DND-41 (cell line): ENCODE measurements around the gene DNM2.

ENCODE experiments used
- ATAC-seq: fragments of 200-7000 bp; cut with Tn5 transposase; 3 replicates; pipeline ENCODE4 v1.9.1; 2021; ENCODE audit warnings: low read depth; ENCODE audit not compliant: insufficient read depth
- DNase-seq: peaks from one replicate; pipeline ENCODE4 v3.0.0-alpha.2; 2020
- H2AFZ ChIP-seq: 2 replicates; pipeline ENCODE4 v1.6.0; 2012; ENCODE audit warnings: low read depth, low read length
- H3K27ac ChIP-seq: 2 replicates; pipeline ENCODE4 v1.5.1; 2012; ENCODE audit warnings: low read length, inconsistent platforms
- H3K27me3 ChIP-seq: fragments of 200-600 bp; sonication (generic); 2 replicates; pipeline ENCODE4 v1.6.0; 2012; ENCODE audit warnings: low read length, mild to moderate bottlenecking, inconsistent platforms; ENCODE audit not compliant: insufficient read depth, poor library complexity
- H3K36me3 ChIP-seq: 2 replicates; pipeline ENCODE4 v1.5.1; 2012; ENCODE audit warnings: low read length, inconsistent platforms; ENCODE audit not compliant: insufficient read depth
- H3K4me1 ChIP-seq: 2 replicates; pipeline ENCODE4 v1.5.1; 2012; ENCODE audit warnings: mild to moderate bottlenecking, low read length; ENCODE audit not compliant: insufficient read depth
- H3K4me2 ChIP-seq: 2 replicates; pipeline ENCODE4 v1.6.0; 2012; ENCODE audit warnings: mild to moderate bottlenecking, moderate library complexity, low read length, inconsistent platforms; ENCODE audit not compliant: insufficient read depth
- H3K4me3 ChIP-seq, 2 experiments: fragments of 200-600 bp in 1 of 2; shearing (Covaris generic) in 1 of 2; 2 replicates each; pipeline ENCODE4 v1.5.1; 2012 to 2016; ENCODE audit warnings: inconsistent platforms in 2 of 2, low read length in 2 of 2, mild to moderate bottlenecking in 2 of 2, low read depth in 1 of 2, moderate library complexity in 1 of 2
- H3K79me2 ChIP-seq: 2 replicates; pipeline ENCODE4 v1.6.0; 2012; ENCODE audit warnings: low read length, inconsistent platforms; ENCODE audit not compliant: insufficient read depth
- H3K9ac ChIP-seq: 2 replicates; pipeline ENCODE4 v1.6.0; 2012; ENCODE audit warnings: low read depth, mild to moderate bottlenecking, inconsistent platforms, low read length, moderate library complexity
- H3K9me3 ChIP-seq: 2 replicates; pipeline ENCODE4 v1.5.1; 2012; ENCODE audit warnings: low read length, moderate library complexity, mild to moderate bottlenecking, inconsistent platforms; ENCODE audit not compliant: insufficient read depth, severe bottlenecking
- H4K20me1 ChIP-seq: 2 replicates; pipeline ENCODE4 v1.6.0; 2012; ENCODE audit warnings: low read length; ENCODE audit not compliant: insufficient read depth
- EZH2 ChIP-seq: IDR thresholded peaks from 3 replicates; pipeline ENCODE4 v1.6.1; 2012; ENCODE audit warnings: borderline replicate concordance, low read depth, mild to moderate bottlenecking, moderate library complexity, low read length, inconsistent platforms; ENCODE audit not compliant: severe bottlenecking
- TF ChIP-seq, protein P1 (sequence below): IDR thresholded peaks from 2 replicates; pipeline ENCODE4 v1.5.1; 2012; ENCODE audit warnings: borderline replicate concordance, low read length, moderate library complexity, mild to moderate bottlenecking; ENCODE audit not compliant: poor library complexity, severe bottlenecking; ENCODE audit errors: extremely low read depth

Gene DNM2

GRCh38 chr19:10871711-10872545 is 154.0 kb downstream of the DNM2 start:
- Histone ChIP-seq H3K9ac (peak overlapping the region; percentile 94), H3K27me3 (no peaks in the 10 kb centered on the region), H2AFZ (peak overlapping the region; percentile 80), H4K20me1 (peaks cover 24% of the 10 kb centered on the region), H3K27ac (peak overlapping the region; percentile 77), H3K9me3 (no peaks in the 10 kb centered on the region), H3K4me1 (peaks cover 27% of the 10 kb centered on the region), H3K36me3 (peaks cover 5% of the 10 kb centered on the region), H3K4me2 (peak overlapping the region; percentile 97), H3K79me2 (peaks cover 52% of the 10 kb centered on the region), H3K4me3 (peak overlapping the region; percentile 96 to 98)
- ATAC-seq (peak; percentile 10; the same call in 2 of the 3 replicates), DNase-seq (peak; percentile 55)
- no peak for TF ChIP-seq EZH2
- TF ChIP-seq, protein P1, sequence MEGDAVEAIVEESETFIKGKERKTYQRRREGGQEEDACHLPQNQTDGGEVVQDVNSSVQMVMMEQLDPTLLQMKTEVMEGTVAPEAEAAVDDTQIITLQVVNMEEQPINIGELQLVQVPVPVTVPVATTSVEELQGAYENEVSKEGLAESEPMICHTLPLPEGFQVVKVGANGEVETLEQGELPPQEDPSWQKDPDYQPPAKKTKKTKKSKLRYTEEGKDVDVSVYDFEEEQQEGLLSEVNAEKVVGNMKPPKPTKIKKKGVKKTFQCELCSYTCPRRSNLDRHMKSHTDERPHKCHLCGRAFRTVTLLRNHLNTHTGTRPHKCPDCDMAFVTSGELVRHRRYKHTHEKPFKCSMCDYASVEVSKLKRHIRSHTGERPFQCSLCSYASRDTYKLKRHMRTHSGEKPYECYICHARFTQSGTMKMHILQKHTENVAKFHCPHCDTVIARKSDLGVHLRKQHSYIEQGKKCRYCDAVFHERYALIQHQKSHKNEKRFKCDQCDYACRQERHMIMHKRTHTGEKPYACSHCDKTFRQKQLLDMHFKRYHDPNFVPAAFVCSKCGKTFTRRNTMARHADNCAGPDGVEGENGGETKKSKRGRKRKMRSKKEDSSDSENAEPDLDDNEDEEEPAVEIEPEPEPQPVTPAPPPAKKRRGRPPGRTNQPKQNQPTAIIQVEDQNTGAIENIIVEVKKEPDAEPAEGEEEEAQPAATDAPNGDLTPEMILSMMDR: peak; percentile 27

DNA sequence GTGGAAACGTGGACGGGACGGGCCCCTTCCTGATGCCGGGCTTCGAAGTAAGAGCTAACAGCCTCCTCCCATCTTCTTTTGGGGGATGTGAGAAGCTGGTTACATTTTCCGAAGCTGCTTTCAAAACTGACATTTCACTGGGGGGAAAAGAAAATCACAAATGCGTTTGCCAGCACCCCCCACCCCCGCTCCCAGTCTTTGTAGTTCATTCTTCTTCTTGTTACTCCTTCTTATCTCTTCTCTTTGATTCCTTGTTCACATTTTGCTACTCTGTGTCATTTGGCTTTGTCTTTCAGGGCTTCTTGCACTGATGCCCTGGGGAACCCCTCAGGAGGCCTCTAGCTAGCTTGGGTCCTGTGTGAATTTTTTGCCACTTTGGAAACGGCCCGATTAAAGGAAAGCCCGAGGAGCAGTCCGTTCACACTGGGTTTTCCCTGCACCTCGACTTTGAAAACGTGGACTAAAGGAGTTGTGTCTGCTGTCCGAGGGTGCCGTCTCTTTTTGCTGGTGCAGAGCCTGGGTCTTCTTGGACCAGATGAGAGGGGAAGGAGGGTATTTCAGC is 154.7 kb downstream of the DNM2 start:
- Histone ChIP-seq H3K4me3 (peak overlapping the region; percentile 96 to 98; a peak in 3 of 4 replicates), H3K27ac (peak overlapping the region; percentile 77), H3K9ac (peak overlapping the region; percentile 94), H3K27me3 (no peaks in the 10 kb centered on the region), H3K9me3 (no peaks in the 10 kb centered on the region), H3K79me2 (peaks cover 56% of the 10 kb centered on the region), H3K36me3 (peaks cover 5% of the 10 kb centered on the region), H2AFZ (peak overlapping the region; percentile 80), H3K4me2 (peak overlapping the region; percentile 97), H3K4me1 (peaks cover 27% of the 10 kb centered on the region), H4K20me1 (peaks cover 27% of the 10 kb centered on the region)
- no peak for DNase-seq
- TF ChIP-seq, protein P1: no peak
- no peak for TF ChIP-seq EZH2
- ATAC-seq: no peak

- Histone ChIP-seq H3K9me3 (no peaks in the 10 kb centered on the region), H3K36me3 (peaks cover 5% of the 10 kb centered on the region), H3K4me3 (no peak overlapping the region), H4K20me1 (peaks cover 29% of the 10 kb centered on the region), H2AFZ (no peak overlapping the region), H3K79me2 (peaks cover 70% of the 10 kb centered on the region), H3K9ac (no peak overlapping the region), H3K4me1 (peaks cover 30% of the 10 kb centered on the region), H3K27me3 (no peaks in the 10 kb centered on the region), H3K27ac (no peak overlapping the region), H3K4me2 (0 out of 2 replicates have a peak overlapping the region, but pooled peaks have one; percentile 3)
- ATAC-seq (no peak), DNase-seq (no peak)
- TF ChIP-seq EZH2: no peak
- TF ChIP-seq, protein P1: no peak
Measured at GRCh38 chr19:10874024-10874423, 156.1 kb downstream of the DNM2 start.
